ENCODE measurements around the gene CEP41.

The CEP41 gene, protein sequence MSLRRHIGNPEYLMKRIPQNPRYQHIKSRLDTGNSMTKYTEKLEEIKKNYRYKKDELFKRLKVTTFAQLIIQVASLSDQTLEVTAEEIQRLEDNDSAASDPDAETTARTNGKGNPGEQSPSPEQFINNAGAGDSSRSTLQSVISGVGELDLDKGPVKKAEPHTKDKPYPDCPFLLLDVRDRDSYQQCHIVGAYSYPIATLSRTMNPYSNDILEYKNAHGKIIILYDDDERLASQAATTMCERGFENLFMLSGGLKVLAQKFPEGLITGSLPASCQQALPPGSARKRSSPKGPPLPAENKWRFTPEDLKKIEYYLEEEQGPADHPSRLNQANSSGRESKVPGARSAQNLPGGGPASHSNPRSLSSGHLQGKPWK

DNA sequence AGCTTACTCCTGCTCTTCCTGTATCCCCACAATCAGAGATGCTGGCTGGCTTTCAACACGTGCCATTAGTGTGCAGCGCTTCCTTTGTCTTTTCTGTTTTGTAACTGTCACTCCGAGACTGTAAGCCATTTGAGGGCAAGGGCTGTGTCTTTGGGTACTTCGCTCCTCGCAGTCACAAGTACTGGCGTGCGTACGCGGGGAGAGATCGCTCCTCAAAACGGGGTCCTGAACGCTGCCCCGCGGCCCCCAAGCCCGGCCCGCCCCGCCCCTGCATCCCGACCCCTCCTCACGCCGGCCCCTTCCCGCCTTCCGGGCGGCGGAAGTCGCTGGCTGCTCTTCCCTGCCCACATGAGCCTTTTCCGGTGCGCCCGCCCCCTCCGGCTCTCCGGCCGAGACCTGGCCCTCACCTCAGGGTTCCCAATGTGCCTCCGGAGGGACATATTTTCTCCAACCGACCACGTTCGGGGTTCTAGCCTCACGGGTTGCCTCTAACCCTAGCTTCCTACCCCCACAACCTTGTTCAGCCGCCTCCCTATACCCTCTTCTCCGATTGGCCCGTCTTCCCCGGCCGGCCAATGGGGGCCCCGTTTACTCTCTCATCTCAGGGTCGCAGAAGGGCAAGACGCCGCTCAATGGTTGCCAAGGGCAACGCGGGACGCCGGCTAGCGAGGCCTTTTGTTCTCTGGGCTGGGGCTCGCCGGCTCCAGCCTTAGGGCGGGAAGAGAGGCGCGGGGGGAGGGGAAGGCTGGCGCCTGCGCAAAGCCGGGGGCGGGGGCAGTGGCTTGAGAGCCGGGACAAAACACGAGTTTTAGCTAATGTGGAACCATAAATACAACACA is at the start of gene CEP41:
Gene CEP41, minus strand, starts transcription at position 490 of the 839 bp plus-strand sequence. Its CDS starts 50 bp downstream, at position 440.
- DNase-seq = peak; percentile 97

DNA sequence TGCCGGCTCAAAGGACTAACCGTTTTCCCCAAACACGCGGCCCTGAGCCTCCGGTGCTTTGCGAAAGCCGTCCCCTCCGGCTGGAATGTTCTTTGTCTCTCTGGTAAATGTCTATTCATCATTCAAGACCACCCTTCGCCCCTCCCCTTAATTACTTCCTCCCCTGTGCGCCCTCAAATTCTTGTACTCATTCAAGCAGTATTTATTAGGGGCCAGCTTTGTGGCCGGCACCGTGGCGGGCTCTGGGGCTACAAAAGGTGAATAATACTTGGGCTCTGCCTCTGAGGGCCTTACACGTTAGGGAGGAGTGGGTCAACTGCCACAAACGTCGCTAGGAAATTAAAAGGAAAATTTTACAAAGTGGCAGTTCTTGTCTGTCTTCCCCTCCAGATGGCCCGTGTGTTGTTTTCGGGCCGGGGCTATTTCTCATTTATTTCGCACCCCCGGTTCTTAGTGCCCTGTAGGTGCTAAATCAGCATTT is 49.5 kb upstream of the CEP41 start:
- no peak for DNase-seq

DNA sequence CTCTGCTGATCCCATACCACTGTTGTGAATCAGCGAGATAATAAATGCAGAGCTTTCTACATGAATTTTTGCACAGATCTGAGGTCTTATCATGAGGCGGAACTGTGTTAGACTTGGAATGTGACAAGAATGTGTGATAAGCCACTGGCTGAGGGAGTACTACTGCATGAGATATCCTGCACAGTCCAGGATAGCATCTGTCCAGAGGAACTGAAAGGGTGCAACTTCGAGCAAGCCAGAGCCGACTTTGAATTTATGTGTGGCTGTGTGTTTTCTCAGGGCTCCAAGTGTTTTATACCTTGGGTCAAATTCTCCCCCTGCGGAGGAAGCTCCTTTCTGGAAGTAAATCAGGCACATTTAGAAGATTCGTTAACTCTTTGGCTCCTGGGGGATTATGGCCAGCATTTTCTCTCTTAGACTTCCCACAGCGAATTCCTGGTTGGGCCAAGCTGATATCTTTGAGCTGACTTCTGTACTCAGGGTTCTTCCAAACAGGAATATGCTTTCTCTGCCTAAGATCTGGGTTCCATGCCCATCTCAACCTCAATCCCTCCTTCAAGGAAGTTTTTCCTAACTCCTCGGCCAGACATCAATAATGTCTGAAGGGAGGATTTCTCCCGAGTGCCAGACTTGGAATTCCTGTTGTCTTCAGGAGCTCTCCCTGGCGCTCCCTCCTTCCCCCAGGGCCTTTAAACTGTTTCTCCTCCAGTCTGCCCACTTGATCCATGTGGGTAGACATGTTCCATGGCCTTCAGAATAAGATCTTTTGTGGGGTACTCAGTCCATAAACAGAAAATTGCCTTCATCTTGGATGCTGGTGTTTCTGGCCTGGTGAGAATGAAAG is 48.5 kb upstream of the CEP41 start:
- DNase-seq = no peak

- DNase-seq = no peak
Observed at GRCh38 chr7:130488392-130489139, 47.8 kb upstream of the CEP41 start.

GRCh38 chr7:130486954-130487436 is 46.2 kb upstream of the CEP41 start:
- DNase-seq = no peak

DNA sequence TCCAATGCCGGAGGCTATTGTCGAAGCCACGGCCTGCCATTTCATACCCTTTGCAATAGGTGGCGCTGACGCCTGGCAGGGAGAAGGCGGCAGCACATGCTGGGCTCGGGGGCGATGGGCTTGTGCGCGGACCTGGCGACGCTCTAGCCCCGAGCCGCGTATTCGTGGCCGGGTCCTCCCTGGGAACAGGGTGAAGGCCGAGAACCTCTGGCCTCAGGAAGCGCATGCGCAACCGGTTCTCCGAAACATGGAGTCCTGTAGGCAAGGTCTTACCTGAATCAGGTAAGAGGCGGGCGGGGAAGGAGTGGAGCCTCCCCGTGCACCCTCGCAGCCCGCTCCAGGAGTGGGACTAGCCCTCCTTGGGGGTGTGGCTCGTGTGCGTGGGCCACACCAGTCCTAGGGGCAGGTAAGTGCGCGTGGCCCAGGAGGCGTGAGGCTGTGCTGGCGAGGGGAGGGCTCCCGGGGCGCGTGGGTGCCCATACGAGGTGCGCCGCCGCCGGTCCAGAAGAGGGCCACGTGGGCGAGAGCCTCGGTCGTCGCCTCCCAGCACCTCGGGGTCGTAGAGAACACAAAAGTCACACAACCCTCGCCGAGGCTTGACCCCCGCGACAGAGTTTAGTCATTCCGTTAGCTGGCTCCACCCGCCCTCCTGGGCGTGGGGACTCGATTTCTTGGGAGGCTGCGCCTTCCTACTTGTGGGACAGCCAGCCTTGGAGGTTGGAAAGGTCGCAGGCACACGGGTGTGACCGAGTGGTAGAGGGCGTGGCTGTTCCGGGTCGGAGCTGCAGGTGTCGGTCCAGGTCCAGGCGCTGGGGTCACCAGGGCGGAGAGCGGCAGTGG is 45.5 kb upstream of the CEP41 start:
- peak; percentile 86 for DNase-seq

DNA sequence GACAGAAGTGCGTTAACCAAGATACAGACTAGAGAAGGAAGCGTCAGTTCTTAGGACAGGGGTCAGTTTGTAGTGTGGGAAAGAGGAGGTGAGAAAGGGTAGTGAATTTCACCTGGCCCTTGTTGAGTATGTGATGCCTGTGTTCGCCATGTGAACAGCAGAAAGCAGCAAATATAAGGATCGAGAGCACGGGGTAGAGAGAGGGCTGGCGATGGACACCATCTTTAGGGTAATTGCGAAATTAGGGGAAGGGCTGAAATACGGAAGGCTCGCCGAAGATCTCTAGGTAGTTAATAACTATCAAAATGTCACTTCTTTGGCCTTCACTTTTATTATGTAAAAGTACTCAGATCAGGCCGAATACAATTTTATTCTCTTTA is 44.9 kb upstream of the CEP41 start:
- DNase-seq = no peak

DNA sequence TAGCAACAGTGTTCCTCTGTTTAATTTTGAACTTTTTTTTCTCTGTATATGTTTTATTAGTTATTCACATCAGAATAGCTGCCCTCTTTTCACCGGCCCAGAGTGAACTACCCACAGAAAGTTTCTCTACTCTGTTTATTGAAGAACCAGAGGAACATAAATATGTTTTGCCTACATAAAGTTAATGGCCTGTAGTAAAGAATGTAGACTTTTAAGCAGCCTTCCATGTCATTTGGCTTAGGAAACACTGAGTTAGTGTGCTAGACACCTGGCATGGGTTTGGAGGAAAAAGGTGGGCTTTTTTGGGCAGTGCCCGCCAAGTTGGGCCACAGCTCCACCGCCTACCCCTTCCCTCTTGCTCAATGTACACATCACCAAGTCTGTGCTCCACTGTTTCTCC is 42.2 kb upstream of the CEP41 start:
- no peak for DNase-seq

- no peak for DNase-seq
Observed at GRCh38 chr7:130481898-130482297, 41.1 kb upstream of the CEP41 start.

GRCh38 chr7:130479716-130480400 is 39.0 kb upstream of the CEP41 start:
- no peak for DNase-seq

DNA sequence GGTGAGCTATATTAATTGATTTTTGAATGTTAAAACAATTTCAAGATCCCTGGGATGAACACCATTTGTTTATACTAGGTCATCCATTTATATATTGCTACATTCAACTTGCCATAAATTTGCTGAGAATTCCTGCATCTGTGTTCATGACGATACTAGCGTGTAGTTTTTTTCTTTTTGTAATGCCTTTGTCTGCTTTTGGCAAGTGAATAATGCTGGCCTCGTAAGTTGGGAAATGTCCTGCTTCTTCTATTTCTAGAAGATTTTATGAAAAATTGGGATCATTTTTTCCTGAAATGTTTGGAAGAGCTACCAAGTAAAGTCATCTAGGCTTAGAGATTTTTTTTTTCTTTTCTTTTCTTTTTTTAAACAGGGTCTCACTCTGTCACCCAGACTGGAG is 38.2 kb upstream of the CEP41 start:
- DNase-seq = no peak

DNA sequence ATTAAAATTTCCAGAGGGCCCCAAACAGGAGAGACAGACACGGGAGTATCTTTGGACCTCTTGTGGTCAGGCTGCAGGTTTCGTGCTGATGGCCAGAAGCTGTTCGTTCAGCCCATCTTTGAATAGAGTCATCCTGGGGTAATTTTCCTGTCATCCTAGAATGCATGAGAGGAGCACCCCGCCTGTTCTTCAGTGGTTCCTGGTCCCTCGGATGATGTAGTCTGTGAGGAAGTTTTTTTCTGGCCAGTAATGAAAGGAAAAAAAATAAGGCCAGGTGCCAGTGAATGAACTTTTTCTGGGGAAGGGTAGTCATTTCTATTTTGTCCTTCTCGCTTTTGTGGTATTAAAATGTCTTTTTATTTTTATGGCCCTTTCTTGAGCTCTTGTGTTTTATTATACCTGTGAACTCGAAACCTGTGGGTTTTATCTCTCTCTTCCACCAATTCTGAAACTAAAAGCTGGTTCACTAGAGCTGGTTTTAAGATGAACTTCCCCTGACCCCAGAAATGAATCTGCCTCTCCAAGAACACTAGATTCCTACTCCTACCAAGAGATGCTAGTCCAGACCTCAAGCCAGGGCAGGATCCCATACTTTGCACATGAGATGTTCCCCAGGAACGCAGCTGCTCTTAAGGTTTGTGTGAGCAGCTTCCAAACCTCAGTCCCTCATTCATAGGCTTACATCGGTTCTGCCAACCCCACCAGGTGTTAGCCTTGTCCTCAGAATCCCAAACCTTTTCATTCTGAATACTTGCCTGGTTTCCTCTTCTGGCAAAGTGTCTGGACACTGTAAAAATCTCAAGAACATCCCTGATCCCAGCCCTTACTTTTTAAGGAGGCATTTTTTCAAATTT is 35.7 kb upstream of the CEP41 start:
- DNase-seq = no peak

- no peak for DNase-seq
Observed at GRCh38 chr7:130475776-130476175, 35.0 kb upstream of the CEP41 start.

- DNase-seq = no peak
Observed at GRCh38 chr7:130473876-130474275, 33.1 kb upstream of the CEP41 start.

DNA sequence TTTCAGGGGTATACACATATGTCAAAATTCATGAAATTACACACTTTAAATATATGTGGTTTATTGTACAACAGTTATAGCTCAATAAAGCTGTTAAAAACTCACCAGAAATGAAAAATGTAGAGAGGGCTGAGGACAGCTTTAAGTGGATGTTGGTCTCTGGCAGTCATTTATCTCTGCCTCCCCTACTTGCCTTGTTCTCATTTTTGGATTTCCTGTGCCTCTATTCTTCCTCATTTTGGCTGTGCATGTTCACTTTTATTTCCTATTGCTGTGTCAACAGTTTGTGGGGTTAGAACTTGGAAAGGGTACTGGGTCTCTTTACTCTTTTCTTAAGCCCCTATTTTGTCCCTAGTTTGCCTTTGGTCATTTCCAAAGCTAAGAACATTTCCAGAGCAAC is 32.5 kb upstream of the CEP41 start:
- no peak for DNase-seq

DNA sequence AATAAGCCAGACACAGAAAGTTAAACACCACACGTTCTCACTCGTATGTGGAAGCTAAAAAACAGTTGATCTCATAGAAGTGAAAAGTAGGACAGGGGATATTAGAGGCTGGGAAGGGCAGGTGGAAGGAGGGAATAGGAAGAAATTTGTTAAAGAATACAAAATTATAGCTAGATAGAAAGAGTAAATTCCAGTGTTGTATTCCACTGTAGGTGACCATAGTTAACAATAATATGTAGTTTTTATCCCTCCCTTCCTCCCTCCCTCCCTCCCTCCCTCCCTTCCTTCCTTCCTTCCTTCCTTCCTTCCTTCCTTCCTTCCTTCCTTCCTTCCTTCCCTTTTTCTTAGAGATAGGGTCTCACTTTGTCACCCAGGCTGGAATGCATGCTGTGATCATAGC is 31.2 kb upstream of the CEP41 start:
- no peak for DNase-seq

DNA sequence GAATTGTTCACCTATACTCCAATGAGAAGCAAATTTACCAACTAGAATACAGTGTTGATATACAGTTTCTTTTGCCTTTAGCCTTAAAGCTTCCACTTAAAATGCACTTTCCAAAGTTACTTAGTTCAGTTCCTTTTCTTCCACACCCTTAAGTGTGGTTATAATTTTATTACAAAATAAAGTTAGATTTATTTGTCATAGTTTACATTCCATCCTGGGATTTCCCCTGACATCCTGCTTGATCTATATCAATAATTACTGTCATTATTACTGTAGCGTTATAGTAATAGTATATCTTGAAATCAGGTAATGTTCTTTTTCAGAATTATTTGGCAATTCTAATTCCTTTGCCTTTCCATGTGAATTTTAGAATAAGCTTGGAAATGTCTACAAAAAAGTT is 27.8 kb upstream of the CEP41 start:
- no peak for DNase-seq

DNA sequence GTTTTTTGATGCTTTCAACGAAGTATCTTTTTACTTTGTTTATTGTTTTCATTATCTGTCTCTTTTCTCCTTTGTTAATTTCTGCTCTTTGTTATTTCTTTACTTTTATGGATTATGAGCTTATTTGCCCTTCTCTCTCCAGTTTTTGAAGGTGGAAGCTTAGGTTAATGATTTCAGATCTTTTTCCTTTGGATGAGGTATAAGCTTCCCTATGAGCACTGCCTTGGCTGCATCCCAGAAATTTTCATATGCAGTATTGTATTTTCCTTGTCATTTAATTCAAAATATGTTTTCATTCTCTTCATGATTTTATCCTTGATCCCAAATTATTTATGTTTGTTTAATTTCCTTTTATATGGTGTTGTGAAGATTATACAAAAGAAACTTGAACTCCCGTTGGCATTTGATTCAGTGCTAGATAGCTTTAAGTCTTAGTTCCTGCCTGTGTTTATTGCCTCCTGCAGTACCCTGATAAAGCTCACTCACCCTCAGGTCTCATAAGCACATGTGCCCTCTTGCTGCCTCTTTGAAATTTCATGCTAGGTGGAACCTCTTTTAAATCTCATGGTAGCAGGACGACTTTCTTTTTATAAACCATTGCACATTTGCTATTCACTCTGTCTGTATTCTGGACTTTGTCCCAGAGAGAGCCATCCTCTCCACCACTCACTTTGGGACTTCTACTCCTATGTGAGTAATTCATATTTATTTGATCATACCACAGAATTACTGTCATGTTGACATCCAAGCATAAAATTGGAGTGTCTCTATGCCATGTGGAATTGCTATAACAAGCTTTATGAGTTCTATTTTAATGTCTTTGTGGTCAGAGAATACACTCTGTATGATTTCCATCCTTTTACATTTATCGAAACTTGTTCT is 23.0 kb upstream of the CEP41 start:
- no peak for DNase-seq

DNA sequence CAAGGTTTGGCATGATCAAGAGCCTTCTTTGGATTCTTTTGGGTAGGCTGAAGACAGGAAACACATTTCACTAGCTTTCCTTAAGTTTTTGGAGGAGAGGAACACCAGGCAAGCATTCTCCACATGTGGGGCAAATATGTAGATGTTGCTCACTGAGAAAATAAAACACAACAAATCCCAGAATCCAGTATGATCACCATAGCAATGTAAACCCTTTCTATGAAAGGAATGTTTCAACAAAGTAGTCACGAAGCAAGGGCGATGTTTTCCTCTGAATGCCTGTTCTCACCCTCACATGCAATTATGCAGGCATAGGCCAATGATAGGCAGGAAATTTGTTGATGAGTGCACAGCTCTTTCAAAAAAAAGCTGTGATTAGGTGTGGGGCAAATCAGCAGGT is 20.5 kb upstream of the CEP41 start:
- no peak for DNase-seq
